Activated CD8-positive, alpha-beta memory T cell treated with anti-CD3 and anti-CD28 coated beads, Interleukin-2, amount 10 ng/mL, durations not matched to agents 7 days and 5 days (primary cell): Measurements from ENCODE around the gene TSNAXIP1. TPM values are rescaled to one million over a fixed set of nuclear protein-coding genes. Genes with fewer than 3 reads are reported as not detected.
"Not testable (repeated sequence)": the region's sequence is repeated elsewhere in the genome, so short reads cannot be mapped to it uniquely, and the experiment has no call there.

Experiments used
- ATAC-seq: fragments of 150-1000 bp; cut with Tn5 transposase; one replicate; pipeline ENCODE4 v1.10.0; 2021; ENCODE audit warnings: moderate library complexity
- CTCF ChIA-PET: fragments of 350-600 bp; sonication (Branson Sonifier 250); formaldehyde crosslinking; loops from one replicate; lab custom pipeline; 2021; ENCODE audit warnings: antibody characterized with exemption; lab: Charles Lee
- DNase-seq: peaks from one replicate; pipeline ENCODE4 v3.0.0-alpha.2; 2020
- H3K27ac Mint-ChIP-seq: one replicate; pipeline ENCODE4 v1.8.0; 2021; ENCODE audit warnings: mild to moderate bottlenecking, mixed read lengths
- H3K27me3 Mint-ChIP-seq: one replicate; pipeline ENCODE4 v1.8.0; 2021; ENCODE audit warnings: mixed read lengths
- H3K36me3 Mint-ChIP-seq: one replicate; pipeline ENCODE4 v1.8.0; 2021; ENCODE audit warnings: mild to moderate bottlenecking, mixed read lengths
- H3K4me1 Mint-ChIP-seq: one replicate; pipeline ENCODE4 v1.8.0; 2021; ENCODE audit warnings: mixed read lengths
- H3K4me3 Mint-ChIP-seq: one replicate; pipeline ENCODE4 v1.8.0; 2021; ENCODE audit warnings: mild to moderate bottlenecking, moderate library complexity, mixed read lengths
- H3K9me3 Mint-ChIP-seq: one replicate; pipeline ENCODE4 v1.8.0; 2022; ENCODE audit warnings: low read depth, mixed read lengths
- total RNA-seq, 2 experiments: library from RNA; stranded (reverse); gene quantifications; one replicate each; pipeline ENCODE4 v1.2.3, GENCODE V29; 2021

The TSNAXIP1 gene
- total RNA-seq, 2 experiments from 2014 or later, result 0.12 to 0.45 TPM

DNA sequence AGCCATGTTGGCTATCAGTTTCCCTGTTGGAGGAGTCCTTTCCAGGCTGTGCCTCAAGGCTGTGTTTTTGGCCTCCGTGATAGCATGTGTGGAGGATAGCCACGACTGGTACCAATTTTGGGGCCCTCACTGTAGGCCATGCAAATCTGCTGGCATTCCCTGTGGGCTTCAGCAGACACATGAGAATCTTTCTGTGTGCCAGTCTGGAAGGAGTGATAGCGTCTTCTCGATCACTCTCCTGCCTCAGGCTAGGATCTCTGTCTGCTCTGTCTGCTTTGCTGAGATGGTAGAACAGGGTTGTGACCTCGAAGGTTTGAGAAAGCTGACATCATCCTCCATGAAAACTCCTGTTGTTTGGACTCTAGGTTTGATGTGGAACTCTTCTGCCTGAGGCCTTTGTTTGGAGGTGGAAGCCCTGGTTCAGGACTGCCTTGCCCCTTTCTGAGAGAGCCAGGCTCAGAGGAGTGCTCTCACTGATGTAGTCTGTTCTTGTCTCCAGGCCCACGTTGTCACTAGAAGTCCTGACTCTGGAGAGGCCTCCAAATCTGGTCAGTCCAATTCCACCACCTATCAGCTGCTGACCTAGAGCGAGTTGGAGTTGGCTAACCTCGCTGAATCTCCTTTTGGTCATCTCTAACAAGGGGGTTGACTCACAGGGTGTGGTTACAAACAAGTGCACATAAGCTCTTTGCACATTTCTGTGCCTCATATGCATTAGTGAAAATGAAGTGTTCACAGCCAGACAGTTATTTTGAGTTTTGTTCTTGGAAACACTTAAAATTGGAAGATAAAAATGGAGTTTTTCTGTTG lies 54.1 kb downstream of the TSNAXIP1 start:
- no peak overlapping the region for H3K4me3 Mint-ChIP-seq
- H3K27ac Mint-ChIP-seq, result no peak overlapping the region
- no peak for DNase-seq
- H3K4me1 Mint-ChIP-seq, result peaks cover 15% of the 10 kb centered on the region
- no peaks in the 10 kb centered on the region for H3K27me3 Mint-ChIP-seq
- H3K36me3 Mint-ChIP-seq, result peaks cover 13% of the 10 kb centered on the region
- CTCF ChIA-PET, result interaction anchor here (1.4 to 7.6 kb wide), 3 partner anchors 13 to 45 kb away, joined by 3 to 71 read pairs (median 14); no protein-coding TSS in a partner anchor
- no peaks in the 10 kb centered on the region for H3K9me3 Mint-ChIP-seq
- no peak for ATAC-seq

GRCh38 chr16:67861877-67862276 lies 55.2 kb downstream of the TSNAXIP1 start:
- DNase-seq (no peak), ATAC-seq (no peak)
- no peaks in the 10 kb centered on the region for H3K27me3 Mint-ChIP-seq
- H3K9me3 Mint-ChIP-seq, result no peaks in the 10 kb centered on the region
- H3K36me3 Mint-ChIP-seq, result peaks cover 16% of the 10 kb centered on the region
- peaks cover 14% of the 10 kb centered on the region for H3K4me1 Mint-ChIP-seq
- no peak overlapping the region for H3K27ac Mint-ChIP-seq
- CTCF ChIA-PET, result interaction anchor here (0.6 to 7.6 kb wide), 3 partner anchors 22 to 160 kb away, joined by 3 to 71 read pairs (median 7); no protein-coding TSS in a partner anchor
- no peak overlapping the region for H3K4me3 Mint-ChIP-seq

DNA sequence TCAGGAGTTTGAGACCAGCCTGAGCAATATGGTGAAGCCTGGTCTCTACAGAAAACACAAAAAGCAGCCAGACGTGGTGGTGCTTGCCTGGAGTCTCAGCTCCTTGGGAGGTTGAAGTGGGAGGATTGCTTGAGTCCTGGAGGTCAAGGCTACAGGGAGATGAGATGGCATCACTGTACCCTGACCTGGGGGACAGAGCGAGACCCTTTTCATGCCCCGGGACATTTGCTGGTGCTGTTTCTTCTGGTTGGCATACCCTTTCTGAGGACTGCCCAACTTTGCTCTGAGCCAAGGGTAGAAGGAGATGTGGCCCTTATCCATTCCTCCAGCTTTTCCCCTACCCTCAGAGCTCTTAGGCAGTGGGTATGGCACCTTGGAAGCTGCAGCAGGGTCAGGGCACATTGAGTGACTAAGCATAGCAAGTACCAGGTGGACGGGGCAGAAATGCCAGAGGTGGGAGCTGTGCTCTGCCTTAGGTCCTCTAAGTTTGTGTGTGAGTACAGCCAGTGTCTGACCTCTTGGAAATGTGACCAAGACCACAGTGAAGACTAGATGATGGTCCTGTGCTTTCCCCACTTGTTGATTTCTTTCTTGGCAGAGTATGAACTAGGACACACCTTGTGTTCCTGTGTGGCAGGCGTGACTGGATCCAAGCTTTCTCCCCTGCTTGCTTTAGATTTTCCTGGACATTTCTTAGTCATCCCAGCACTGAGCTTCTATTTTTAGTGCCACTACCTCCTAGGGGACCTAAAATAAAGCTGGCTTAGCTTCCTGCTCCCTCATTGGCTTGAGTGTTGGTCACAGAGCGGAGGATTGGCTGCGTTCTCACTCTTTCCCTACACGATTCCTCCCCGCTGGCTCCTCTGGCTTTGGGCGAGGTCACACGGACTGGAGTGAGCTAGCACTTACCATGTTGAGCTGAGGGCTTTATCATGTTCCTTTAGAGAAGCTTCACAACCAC lies 56.2 kb downstream of the TSNAXIP1 start:
- no peaks in the 10 kb centered on the region for H3K9me3 Mint-ChIP-seq
- CTCF ChIA-PET, result interaction anchor here (1.3 to 7.6 kb wide), 5 partner anchors 9 to 190 kb away, joined by 3 to 71 read pairs (median 4); no protein-coding TSS in a partner anchor
- H3K27me3 Mint-ChIP-seq, result no peaks in the 10 kb centered on the region
- no peak for DNase-seq
- no peak for ATAC-seq
- H3K27ac Mint-ChIP-seq, result peak overlapping the region; percentile 46
- no peak overlapping the region for H3K4me3 Mint-ChIP-seq
- H3K36me3 Mint-ChIP-seq, result peaks cover 19% of the 10 kb centered on the region
- peaks cover 8% of the 10 kb centered on the region for H3K4me1 Mint-ChIP-seq

DNA sequence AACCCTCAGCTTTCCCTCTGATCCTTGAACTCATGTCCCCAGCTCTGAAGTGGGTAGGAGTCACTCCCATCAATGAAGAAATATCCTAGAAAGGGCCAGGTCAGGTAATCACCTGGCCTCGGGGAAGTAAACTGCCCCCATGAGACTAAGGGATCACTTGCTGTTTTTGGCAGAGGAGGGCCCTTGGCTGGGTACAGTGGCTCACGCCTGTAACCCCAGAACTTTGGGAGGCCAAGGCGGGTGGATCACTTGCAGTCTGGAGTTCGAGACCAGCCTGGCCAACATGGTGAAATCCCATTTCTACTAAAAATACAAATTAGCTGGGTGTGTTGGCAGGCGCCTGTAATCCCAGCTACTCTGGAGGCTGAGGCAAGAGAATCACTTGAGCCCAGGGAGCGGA lies 57.4 kb downstream of the TSNAXIP1 start:
- H3K36me3 Mint-ChIP-seq, result peaks cover 18% of the 10 kb centered on the region
- DNase-seq, ATAC-seq, H3K9me3 Mint-ChIP-seq, H3K4me1 Mint-ChIP-seq, H3K4me3 Mint-ChIP-seq, H3K27me3 Mint-ChIP-seq, H3K27ac Mint-ChIP-seq: not testable (repeated sequence)
- CTCF ChIA-PET, result interaction anchor here (1.0 to 7.6 kb wide), 4 partner anchors 22 to 191 kb away, joined by 3 to 71 read pairs (median 4); no protein-coding TSS in a partner anchor

DNA sequence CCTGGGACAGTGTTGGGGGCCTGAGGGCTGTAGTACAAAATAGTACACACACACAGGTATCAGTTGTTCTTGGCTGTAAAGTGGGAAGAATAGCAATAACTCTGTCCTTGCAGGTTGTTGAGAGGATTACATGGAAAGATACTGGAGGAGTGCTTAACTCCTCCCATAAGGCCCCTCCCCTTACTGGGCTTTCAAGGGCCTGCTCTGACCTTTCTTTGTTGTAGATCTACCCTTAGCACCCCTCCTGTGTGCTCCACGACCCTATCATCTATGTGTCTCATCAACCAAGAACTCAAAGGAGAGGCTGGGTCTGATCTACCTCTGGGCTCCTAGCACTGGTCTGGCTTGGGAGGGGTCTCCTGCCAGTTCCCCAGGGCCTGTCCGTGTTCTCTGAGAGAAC lies 57.9 kb downstream of the TSNAXIP1 start:
- CTCF ChIA-PET, result interaction anchor here (1.0 to 7.6 kb wide), 5 partner anchors 11 to 344 kb away, joined by 3 to 71 read pairs (median 5); no protein-coding TSS in a partner anchor
- Mint-ChIP-seq H3K27ac (no peak overlapping the region), H3K4me1 (peaks cover 5% of the 10 kb centered on the region), H3K36me3 (peaks cover 18% of the 10 kb centered on the region), H3K9me3 (no peaks in the 10 kb centered on the region), H3K27me3 (no peaks in the 10 kb centered on the region), H3K4me3 (no peak overlapping the region)
- ATAC-seq (no peak), DNase-seq (no peak)

DNA sequence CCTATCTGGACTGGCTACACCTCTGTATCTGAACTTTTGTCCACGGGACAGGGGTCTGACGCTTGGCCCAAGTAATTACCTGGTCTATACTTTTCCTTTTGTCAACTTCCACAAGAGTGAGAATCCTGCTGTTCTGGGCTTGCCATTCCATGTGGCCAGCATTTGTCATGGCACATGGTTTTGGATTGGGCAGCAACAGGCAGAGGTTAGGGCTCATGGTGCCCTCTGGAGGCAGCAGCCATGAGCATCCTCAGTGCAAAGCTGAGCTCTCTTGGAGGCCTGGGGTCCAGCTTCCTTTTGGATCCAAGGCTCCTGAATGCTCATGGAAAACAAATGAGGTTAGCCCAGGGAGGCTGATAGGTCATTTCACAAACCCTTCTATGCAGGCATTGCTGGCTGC lies 58.6 kb downstream of the TSNAXIP1 start:
- DNase-seq, result no peak
- H3K27me3 Mint-ChIP-seq, result no peaks in the 10 kb centered on the region
- ATAC-seq, result peak; percentile 54
- H3K4me1 Mint-ChIP-seq, result peaks cover 5% of the 10 kb centered on the region
- no peaks in the 10 kb centered on the region for H3K9me3 Mint-ChIP-seq
- CTCF ChIA-PET, result interaction anchor here (0.9 to 7.6 kb wide), 8 partner anchors 12 to 344 kb away, joined by 3 to 71 read pairs (median 4); no protein-coding TSS in a partner anchor
- peaks cover 20% of the 10 kb centered on the region for H3K36me3 Mint-ChIP-seq
- peak overlapping the region; percentile 56 for H3K27ac Mint-ChIP-seq
- no peak overlapping the region for H3K4me3 Mint-ChIP-seq

GRCh38 chr16:67868290-67868689 lies 61.6 kb downstream of the TSNAXIP1 start:
- no peaks in the 10 kb centered on the region for H3K27me3 Mint-ChIP-seq
- ATAC-seq (no peak), DNase-seq (no peak)
- H3K4me1 Mint-ChIP-seq, result peaks cover 5% of the 10 kb centered on the region
- no peak overlapping the region for H3K4me3 Mint-ChIP-seq
- no peak overlapping the region for H3K27ac Mint-ChIP-seq
- H3K36me3 Mint-ChIP-seq, result peaks cover 21% of the 10 kb centered on the region
- CTCF ChIA-PET, result interaction anchor here (1.3 to 1.5 kb wide), 2 partner anchors 16 to 52 kb away, joined by 5 to 7 read pairs; no protein-coding TSS in a partner anchor
- H3K9me3 Mint-ChIP-seq, result no peaks in the 10 kb centered on the region

GRCh38 chr16:67869653-67870052 lies 63.0 kb downstream of the TSNAXIP1 start:
- Mint-ChIP-seq H3K4me3 (no peak overlapping the region), H3K36me3 (peaks cover 21% of the 10 kb centered on the region), H3K9me3 (no peaks in the 10 kb centered on the region), H3K27ac (peak overlapping the region; percentile 41), H3K4me1 (peaks cover 16% of the 10 kb centered on the region), H3K27me3 (no peaks in the 10 kb centered on the region)
- DNase-seq (no peak), ATAC-seq (no peak)
- CTCF ChIA-PET, result no interaction called here

GRCh38 chr16:67871256-67871655 lies 64.6 kb downstream of the TSNAXIP1 start:
- no peak overlapping the region for H3K4me3 Mint-ChIP-seq
- H3K4me1 Mint-ChIP-seq, result peaks cover 31% of the 10 kb centered on the region
- CTCF ChIA-PET, result interaction anchor here (0.6 to 2.3 kb wide), 8 partner anchors 8 to 350 kb away, joined by 3 to 17 read pairs (median 3); partner anchors contain the start of gene NRN1L
- ATAC-seq (no peak), DNase-seq (no peak)
- no peak overlapping the region for H3K27ac Mint-ChIP-seq
- H3K27me3 Mint-ChIP-seq, result no peaks in the 10 kb centered on the region
- peaks cover 22% of the 10 kb centered on the region for H3K36me3 Mint-ChIP-seq
- H3K9me3 Mint-ChIP-seq, result no peaks in the 10 kb centered on the region

GRCh38 chr16:67872131-67872630 lies 65.5 kb downstream of the TSNAXIP1 start:
- CTCF ChIA-PET, result interaction anchor here (0.8 to 2.3 kb wide), 6 partner anchors 9 to 351 kb away, joined by 3 to 17 read pairs (median 4); partner anchors contain the start of gene NRN1L
- Mint-ChIP-seq H3K4me3 (peak overlapping the region; percentile 80), H3K27ac (peak overlapping the region; percentile 83), H3K36me3 (peaks cover 22% of the 10 kb centered on the region), H3K4me1 (peaks cover 31% of the 10 kb centered on the region), H3K27me3 (no peaks in the 10 kb centered on the region), H3K9me3 (no peaks in the 10 kb centered on the region)
- ATAC-seq (no peak), DNase-seq (no peak)

DNA sequence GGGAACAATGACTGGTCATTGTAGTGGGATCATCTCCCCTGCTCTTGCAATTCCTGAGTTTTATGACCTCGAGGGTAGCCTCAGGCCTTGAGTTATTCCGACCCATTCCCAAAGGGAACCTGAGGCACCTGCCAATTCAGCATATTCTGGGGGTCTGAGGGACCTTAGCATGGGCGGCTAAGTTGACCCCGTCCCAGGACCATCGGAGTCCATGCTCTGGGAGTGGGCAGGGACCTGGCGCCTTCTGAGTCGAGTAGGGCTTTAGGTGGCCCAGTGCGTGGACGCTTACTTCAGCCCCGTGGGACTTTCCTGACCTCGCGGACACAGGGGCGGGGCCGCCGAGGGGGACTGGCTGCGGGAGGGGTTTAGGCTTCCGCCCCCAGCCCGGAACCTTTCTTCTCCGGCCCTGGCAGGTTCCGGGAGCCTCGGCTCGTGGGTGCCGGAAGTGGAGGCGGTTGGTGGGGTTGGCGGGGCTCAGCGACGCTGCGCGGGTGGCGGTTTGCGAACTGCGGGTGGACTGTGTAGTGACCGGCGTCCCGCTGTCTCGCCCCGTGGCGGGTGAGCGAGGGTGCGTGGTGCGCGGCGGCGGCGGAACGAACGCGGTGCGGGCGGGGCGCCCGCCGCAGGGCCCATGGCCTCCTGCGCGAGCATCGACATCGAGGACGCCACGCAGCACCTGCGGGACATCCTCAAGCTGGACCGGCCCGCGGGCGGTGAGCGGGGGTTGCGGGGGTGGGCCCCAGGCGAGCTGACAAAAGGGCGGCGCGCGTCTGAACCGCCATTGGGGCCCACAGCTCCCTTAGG lies 66.1 kb downstream of the TSNAXIP1 start, which contains the start of gene EDC4:
TSS of gene EDC4 (plus strand) at position 422 of the 804 bp plus-strand sequence. CDS start at position 632, 210 bp downstream.
- peak within 1 kb of the TSS; percentile 90 for H3K27ac Mint-ChIP-seq
- CTCF ChIA-PET, result interaction anchor here (0.6 to 3.2 kb wide), 10 partner anchors 9 to 352 kb away, joined by 3 to 27 read pairs (median 6); partner anchors contain the start of genes DDX28, DUS2 and NRN1L
- H3K4me3 Mint-ChIP-seq, result peak within 1 kb of the TSS; percentile 80
- H3K4me1 Mint-ChIP-seq, result peaks cover 31% of the 10 kb centered on the region
- H3K36me3 Mint-ChIP-seq, result peaks cover 27% of the 10 kb centered on the region
- ATAC-seq, result peak; percentile 90
- peak; percentile 91 for DNase-seq
- H3K27me3 Mint-ChIP-seq, result no peaks in the 10 kb centered on the region
- no peaks in the 10 kb centered on the region for H3K9me3 Mint-ChIP-seq
